Sigmoid colon (tissue), 4 donors: ENCODE measurements around the gene GRB10.

Source experiments
- POLR2AphosphoS5 ChIP-seq, 4 donors: sonication (generic); formaldehyde crosslinking; IDR thresholded peaks; one replicate each; pipeline ENCODE4 v1.6.1; 2017; ENCODE audit warnings: antibody characterized with exemption in 4 of 4
- TF ChIP-seq, protein P1 (sequence below), 4 experiments: fragments of 450-650 bp in 3 of 4; fragments of 200-600 bp in 1 of 4; IDR thresholded peaks; one replicate each; pipeline ENCODE4 v1.5.1; 2016 to 2019; ENCODE audit warnings: antibody characterized with exemption in 4 of 4, mild to moderate bottlenecking in 3 of 4, moderate library complexity in 2 of 4

DNA sequence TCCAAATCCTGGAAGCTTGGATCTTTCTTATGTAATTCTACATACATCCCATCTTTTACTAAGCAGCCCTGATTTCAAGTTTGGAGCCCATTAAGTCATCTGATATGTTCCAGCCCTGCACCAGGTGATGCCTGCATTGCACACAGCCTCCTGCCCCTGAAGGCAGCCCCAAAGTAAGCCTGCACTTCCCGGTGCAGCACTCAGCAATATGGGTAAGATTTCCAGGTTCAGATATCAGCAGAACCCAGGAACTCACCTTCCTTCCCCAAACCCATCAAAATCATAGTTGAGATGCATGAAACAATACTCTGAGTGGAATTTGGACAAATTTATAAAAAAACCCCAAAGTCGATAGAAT is 217.2 kb downstream of the GRB10 start:
- TF ChIP-seq, protein P1, sequence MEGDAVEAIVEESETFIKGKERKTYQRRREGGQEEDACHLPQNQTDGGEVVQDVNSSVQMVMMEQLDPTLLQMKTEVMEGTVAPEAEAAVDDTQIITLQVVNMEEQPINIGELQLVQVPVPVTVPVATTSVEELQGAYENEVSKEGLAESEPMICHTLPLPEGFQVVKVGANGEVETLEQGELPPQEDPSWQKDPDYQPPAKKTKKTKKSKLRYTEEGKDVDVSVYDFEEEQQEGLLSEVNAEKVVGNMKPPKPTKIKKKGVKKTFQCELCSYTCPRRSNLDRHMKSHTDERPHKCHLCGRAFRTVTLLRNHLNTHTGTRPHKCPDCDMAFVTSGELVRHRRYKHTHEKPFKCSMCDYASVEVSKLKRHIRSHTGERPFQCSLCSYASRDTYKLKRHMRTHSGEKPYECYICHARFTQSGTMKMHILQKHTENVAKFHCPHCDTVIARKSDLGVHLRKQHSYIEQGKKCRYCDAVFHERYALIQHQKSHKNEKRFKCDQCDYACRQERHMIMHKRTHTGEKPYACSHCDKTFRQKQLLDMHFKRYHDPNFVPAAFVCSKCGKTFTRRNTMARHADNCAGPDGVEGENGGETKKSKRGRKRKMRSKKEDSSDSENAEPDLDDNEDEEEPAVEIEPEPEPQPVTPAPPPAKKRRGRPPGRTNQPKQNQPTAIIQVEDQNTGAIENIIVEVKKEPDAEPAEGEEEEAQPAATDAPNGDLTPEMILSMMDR (IDR thresholded peaks at IDR 0.05): no peak
- no peak for TF ChIP-seq POLR2AphosphoS5 (IDR thresholded peaks at IDR 0.05)
